Lower leg skin (tissue), 4 donors: Measurements from ENCODE around the gene CTNNBL1. TPM values are rescaled to one million over a fixed set of nuclear protein-coding genes. Genes with fewer than 3 reads are reported as not detected.

Experiments
- DNase-seq, 2 donors: peaks; one replicate each; pipeline ENCODE4 v3.0.0-alpha.2; 2019; ENCODE audit warnings: low spot score in 2 of 2
- H3K4me3 ChIP-seq: fragments of 200-600 bp; sonication (generic); 2 replicates; pipeline ENCODE4 v1.5.1; 2017; ENCODE audit warnings: mild to moderate bottlenecking, low read depth; ENCODE audit not compliant: poor library complexity, severe bottlenecking
- POLR2A ChIP-seq, 2 donors: fragments of 450-650 bp; IDR thresholded peaks; one replicate each; pipeline ENCODE4 v1.6.1; 2016 to 2017; ENCODE audit warnings: antibody characterized with exemption in 2 of 2, mild to moderate bottlenecking in 1 of 2, moderate library complexity in 1 of 2
- WGBS, 2 donors: methylation state at CpG; one replicate each; pipeline ENCODE4 v1.1.5; 2018; 5-methylcytosine and 5-hydroxymethylcytosine counted together
- intact Hi-C: fragments of 100-400 bp; cut with DNase I; formaldehyde crosslinking; loops from one replicate; pipeline ENCODE4 v1.15.0; 2023; ENCODE audit warnings: low total_unique reads
- total RNA-seq, 4 donors: library from RNA; depleted of rRNA; stranded (reverse); fragments of >200 nt; gene quantifications; one replicate each; pipeline ENCODE4 v1.1.0, GENCODE V29; 2016
- TF ChIP-seq, protein P1 (sequence below), 3 donors: fragments of 450-650 bp; IDR thresholded peaks; one replicate each; pipeline ENCODE4 v1.5.1; 2016; ENCODE audit warnings: antibody characterized with exemption in 3 of 3, mild to moderate bottlenecking in 3 of 3, moderate library complexity in 2 of 3

CTNNBL1 gene
- total RNA-seq, 4 donors from 2014 or later, result 22.0 to 35.0 (median 27.5) TPM

DNA sequence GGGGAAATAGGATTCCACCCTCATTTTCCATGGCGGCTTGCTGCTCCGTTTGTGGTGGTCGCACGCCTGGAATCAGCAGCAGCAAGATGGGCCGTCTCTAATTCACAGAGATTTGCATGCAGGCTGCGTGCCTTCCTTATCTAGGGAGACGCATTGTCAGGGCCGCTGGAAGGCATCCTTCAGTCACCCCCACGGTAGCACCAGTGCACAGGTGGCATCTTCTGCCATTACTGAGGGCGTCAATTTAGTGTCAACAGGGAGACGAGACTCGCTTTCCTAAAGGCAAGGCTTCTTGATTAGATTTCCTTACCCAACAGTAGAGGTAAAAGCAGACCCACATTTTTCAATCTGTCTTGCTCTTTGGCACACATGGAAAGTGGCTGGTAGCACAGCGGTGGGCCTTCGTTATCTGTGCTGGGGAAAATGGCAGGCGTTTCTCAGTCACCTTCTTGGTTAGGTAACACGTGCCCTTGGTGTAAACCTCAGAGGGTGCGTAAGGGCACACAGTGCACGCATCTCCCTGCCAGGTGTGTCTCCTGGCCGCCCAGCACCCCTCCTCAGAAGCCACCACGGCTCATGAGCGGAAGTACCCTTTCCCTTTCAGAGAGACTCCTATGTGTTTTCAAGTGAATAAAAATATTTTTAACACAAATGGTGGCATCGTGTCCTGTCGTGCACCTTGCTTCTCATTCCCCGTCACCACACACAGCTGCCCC is 181.8 kb downstream of the CTNNBL1 start:
- no peak overlapping the region for H3K4me3 ChIP-seq
- DNase-seq, result no peak
- intact Hi-C loops, result no loop called here
- TF ChIP-seq, protein P1, sequence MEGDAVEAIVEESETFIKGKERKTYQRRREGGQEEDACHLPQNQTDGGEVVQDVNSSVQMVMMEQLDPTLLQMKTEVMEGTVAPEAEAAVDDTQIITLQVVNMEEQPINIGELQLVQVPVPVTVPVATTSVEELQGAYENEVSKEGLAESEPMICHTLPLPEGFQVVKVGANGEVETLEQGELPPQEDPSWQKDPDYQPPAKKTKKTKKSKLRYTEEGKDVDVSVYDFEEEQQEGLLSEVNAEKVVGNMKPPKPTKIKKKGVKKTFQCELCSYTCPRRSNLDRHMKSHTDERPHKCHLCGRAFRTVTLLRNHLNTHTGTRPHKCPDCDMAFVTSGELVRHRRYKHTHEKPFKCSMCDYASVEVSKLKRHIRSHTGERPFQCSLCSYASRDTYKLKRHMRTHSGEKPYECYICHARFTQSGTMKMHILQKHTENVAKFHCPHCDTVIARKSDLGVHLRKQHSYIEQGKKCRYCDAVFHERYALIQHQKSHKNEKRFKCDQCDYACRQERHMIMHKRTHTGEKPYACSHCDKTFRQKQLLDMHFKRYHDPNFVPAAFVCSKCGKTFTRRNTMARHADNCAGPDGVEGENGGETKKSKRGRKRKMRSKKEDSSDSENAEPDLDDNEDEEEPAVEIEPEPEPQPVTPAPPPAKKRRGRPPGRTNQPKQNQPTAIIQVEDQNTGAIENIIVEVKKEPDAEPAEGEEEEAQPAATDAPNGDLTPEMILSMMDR (IDR thresholded peaks at IDR 0.05), result no peak
- 91 to 93% methylated on average over 24 of the region's 24 CpGs for WGBS, 2 donors

DNA sequence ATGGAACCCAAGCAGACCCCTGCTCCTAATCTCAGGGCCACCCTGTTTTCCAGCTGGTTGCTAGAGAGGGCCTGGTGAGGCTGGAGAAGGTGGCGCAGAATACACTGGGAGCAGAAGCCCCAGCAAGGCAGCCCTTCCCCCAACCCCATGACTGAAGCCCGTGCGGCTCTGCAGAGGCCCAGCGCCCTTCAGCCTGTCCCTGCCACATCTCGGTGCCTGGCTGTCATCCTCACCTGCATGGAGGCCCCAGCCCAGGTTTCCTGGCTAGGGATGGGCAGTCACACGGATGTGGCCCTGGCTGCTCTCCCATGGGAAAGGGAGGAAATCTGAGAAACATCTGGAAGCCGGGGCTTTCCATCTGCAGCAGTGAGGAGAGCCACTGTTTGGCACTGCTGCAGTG is 183.0 kb downstream of the CTNNBL1 start:
- 65 to 71% methylated on average over 7 of the region's 7 CpGs for WGBS, 2 donors
- no peak for DNase-seq
- intact Hi-C loops, result no loop called here
- no peak overlapping the region for H3K4me3 ChIP-seq
- TF ChIP-seq POLR2A (IDR thresholded peaks at IDR 0.05), result no peak
- TF ChIP-seq, protein P1 (IDR thresholded peaks at IDR 0.05), result no peak

DNA sequence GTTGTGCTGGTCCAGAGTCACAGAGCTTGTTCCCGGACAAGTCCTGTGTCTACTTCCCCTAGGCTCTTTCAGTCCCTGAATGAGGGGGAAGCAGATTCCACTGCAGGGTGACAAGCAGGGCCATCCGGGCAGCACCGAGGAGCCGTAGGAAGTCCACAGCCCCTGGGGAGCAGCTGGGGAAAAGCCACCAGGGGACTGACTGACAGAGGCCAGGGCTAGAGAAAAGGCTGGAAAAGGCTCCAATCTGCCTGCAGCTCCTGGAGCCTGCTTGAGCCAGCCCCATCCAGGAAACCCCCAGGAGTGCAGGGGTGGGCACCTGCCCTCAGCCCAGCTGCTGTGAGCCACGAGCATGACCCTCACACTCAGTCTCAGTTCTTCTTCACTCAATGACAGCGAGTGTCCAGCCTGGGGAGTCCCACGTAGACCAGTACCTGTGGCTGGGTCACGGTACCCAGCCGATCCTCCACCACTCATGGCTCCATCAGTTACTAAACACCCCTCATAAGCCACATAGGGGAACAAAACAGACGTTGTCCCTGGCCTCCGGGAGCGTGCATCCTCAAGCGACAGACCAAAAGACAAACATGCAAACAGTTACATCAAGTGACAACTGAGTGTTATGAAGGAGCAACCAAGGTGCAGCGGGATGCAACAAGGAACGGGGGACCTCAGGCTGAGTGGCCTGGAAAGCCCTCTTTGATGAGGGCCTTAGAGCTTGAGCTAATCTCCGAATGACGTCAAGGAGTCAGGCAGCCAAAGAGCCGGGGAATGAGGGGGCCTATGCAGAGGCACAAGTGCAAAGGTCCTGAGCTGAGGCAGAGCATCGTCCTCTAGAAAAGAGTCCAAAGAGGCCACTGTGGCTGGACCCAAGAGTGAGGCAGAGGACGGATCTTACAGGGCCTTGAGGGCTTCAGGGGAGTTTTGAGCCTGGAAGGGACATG is 184.3 kb downstream of the CTNNBL1 start:
- TF ChIP-seq POLR2A (IDR thresholded peaks at IDR 0.05), result no peak
- TF ChIP-seq, protein P1 (IDR thresholded peaks at IDR 0.05), result no peak
- 79 to 82% methylated on average over 20 of the region's 20 CpGs for WGBS, 2 donors
- intact Hi-C loops, result no loop called here
- no peak for DNase-seq
- H3K4me3 ChIP-seq, result no peak overlapping the region

DNA sequence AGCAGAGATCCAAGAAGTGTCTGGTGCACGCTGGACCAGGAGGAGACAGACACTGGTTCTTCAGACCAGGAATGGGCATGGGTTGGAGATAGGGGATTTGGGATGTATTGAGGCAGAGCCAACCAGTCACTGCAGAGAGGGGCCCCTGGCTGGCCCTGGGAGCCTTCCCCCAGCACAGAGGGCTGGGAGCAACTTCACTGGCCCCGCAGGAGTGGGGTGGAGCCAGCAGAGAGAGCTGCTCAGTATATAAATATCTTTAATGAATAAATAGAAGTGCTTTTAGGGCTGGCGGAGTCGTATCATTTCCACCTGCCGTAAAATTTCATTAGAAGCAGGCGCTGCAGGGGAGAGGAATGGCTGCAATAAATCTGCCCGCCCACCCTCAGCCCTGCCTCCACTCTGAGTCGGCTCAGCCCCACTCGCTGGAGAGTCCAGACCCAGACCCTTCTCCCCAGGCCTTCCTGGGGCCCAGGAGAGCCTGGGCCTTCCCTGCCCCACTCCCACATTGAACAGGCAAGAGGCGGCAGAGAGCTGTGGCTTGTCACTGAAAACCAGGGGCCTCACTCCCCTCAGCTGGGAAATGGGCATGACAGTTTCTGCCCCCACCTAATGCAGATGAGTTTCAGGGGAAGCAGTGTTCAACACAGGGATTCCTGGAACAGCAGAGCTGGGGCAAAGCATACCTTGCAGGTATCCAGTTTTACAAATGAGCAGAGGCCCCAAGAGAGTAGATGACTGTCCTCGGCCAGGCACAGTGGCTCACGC is 185.2 kb downstream of the CTNNBL1 start:
- no peak for DNase-seq
- no peak overlapping the region for H3K4me3 ChIP-seq
- intact Hi-C loops, result no loop called here
- no peak for TF ChIP-seq POLR2A (IDR thresholded peaks at IDR 0.05)
- TF ChIP-seq, protein P1 (IDR thresholded peaks at IDR 0.05), result no peak
- WGBS, 2 donors, result 78 to 80% methylated on average over 12 of the region's 12 CpGs

DNA sequence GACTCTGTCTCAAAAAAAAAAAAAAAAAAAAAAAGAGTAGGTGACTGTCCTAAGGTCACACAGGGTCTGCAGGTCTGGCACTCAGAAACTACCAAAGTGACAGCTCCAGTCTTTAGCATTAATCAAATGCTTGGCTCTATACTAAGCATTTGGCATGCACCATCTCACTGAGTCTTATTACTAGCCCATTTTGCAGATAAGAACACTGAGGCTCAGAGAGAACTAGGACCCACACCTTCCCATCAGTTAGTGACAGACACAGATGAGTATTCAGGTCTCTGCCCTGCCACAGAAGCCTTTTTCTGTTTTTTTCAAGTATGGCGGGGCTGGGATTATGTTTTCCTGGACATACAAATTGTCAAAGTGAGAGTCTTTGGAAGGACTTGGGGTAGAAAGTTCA is 186.0 kb downstream of the CTNNBL1 start:
- no peak overlapping the region for H3K4me3 ChIP-seq
- intact Hi-C loops, result no loop called here
- DNase-seq, result no peak
- TF ChIP-seq, protein P1 (IDR thresholded peaks at IDR 0.05), result no peak
- no peak for TF ChIP-seq POLR2A (IDR thresholded peaks at IDR 0.05)
- 95 to 100% methylated on average over 1 of the region's 1 CpG for WGBS, 2 donors
